ENCODE data around the gene RXRA. TPM values are rescaled to one million over a fixed set of nuclear protein-coding genes. Genes with fewer than 3 reads are reported as not detected.

RXRA gene
- polyA plus RNA-seq, 1 of the 3 experiments (the other 2 are of a cell fraction): 7.6 TPM

DNA sequence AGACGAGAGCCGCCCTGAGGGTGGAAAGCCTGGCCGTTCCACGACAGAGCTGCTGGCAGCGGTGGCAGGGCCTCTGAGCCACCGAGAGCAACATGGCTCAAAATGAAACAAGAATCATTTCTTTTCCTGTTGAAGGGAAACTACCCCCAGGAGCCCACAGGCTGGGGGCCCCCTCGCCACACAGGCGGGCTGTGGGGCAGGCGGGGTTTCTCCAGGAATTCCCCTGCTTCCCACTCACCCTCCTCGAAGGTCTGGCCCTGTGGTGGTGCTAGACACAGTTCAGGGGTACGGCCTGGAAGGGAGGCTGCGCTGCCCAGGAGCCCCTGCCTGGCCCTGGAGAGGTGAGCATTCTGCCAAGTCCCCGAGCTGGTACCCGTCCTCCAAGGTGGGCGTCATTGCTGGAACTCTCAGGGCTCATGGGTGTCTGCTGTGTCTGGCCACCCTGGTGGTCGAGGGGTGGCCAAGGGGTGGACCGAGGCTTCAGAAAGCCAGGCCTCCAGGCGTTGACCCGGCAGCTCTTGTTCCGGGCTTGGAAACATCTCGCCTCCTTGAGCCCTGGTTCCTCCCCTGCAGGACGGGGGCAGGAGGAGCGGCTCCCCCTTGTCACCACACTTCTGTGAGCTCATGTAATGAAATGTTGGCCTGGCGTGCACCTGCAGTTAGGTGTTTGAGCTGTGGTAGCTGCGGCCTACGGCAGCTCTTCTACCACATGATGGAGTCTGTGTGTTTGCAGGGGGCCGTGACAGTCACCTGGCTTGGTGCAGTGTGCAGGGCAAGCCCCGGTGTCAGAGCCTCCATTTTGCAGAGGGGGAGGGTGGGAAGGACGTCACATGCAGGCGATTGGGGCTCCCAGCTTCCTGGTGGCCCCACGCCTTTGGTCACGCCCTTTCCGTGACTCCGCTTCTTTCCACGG, 65.3 kb downstream of the RXRA start:
- ChIA-PET POLR2A (no interaction called here), CTCF (interaction anchor here (1.0 to 1.1 kb wide), 2 partner anchors 12 to 15 kb away, joined by 3 to 5 read pairs; no protein-coding TSS in a partner anchor)
- DNase-seq: no peak
- no peak overlapping the region for H3K4me2 ChIP-seq
- H3K36me3 ChIP-seq (replicated peaks in 1 of 2; ENCODE audit: control insufficient read depth in 1 of 2, insufficient read depth in 2 of 2, low read length in 1 of 2): no peaks in the 10 kb centered on the region
- H3K9me2 ChIP-seq: no peaks in the 10 kb centered on the region
- H4K20me1 ChIP-seq (ENCODE audit: insufficient read depth): peaks cover 93% of the 10 kb centered on the region
- TF ChIP-seq SIN3A (IDR thresholded peaks at IDR 0.05; ENCODE audit: borderline replicate concordance, low read depth, low read length) (no peak), EP300 (IDR thresholded peaks at IDR 0.05; ENCODE audit: borderline replicate concordance in 1 of 2, low read depth in 1 of 2, low read length in 1 of 2) (no peak), SMC3 (IDR thresholded peaks at IDR 0.05; ENCODE audit: low read depth, low read length) (no peak), POLR2AphosphoS5 (IDR thresholded peaks at IDR 0.05; ENCODE audit: low read depth, low read length) (no peak), GATA2 (CRISPR knock-in tag; IDR thresholded peaks at IDR 0.05) (no peak), RAD21 (IDR thresholded peaks at IDR 0.05; ENCODE audit: low read length) (no peak), TCF12 (IDR thresholded peaks at IDR 0.05) (no peak)
- H2AFZ ChIP-seq (ENCODE audit: low read depth): no peak overlapping the region
- 90% methylated on average over 14 of the region's 35 CpGs for WGBS (ENCODE audit: low lambda C conversion rate)
- H3K27ac ChIP-seq (ENCODE audit: low read depth in 2 of 2, low read length in 1 of 2): no peak overlapping the region
- H3K4me1 ChIP-seq (ENCODE audit: control insufficient read depth in 1 of 2, insufficient read depth in 2 of 2, low read depth in 1 of 2, low read length in 1 of 2): peaks cover under 1 to 29% of the 10 kb centered on the region in 2 experiments; a peak in 2 of 4 replicates
- H3K4me3 ChIP-seq (ENCODE audit: low read depth in 2 of 2, low read length in 1 of 2): no peak overlapping the region
- no peaks in the 10 kb centered on the region for H3F3A ChIP-seq (replicated peaks; ENCODE audit: insufficient read depth)
- peaks cover 41% of the 10 kb centered on the region; the same call in 1 of the 2 replicates for H3K79me2 ChIP-seq (ENCODE audit: insufficient read depth)
- H3K9me3 ChIP-seq: no peaks in the 10 kb centered on the region
- H3K9ac ChIP-seq: no peak overlapping the region
- H3K27me3 ChIP-seq (ENCODE audit: insufficient read depth): no peaks in the 10 kb centered on the region

DNA sequence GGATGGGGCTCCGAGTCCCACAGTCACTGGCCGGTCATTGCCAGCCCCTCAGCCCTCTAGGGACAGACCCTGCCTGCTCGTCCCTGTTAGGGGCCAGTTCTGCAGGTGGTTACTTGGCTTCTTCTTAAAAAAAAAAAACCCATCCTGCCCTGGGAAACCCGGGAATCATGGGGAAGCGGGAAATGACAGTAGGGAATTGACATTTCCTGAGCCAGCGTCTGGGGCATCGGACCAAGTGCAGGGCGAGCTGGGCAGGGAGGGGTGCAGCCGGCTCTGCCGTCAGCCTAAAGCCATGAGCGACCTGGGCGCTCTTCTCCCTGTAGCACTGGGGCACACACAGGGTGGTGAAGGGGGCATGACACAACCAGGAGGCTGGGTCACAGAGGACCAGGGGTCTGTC, 66.6 kb downstream of the RXRA start:
- Histone ChIP-seq H3F3A (replicated peaks; ENCODE audit: insufficient read depth) (no peaks in the 10 kb centered on the region), H3K9ac (no peak overlapping the region), H3K27ac (ENCODE audit: low read depth in 2 of 2, low read length in 1 of 2) (no peak overlapping the region), H3K36me3 (replicated peaks in 1 of 2; ENCODE audit: control insufficient read depth in 1 of 2, insufficient read depth in 2 of 2, low read length in 1 of 2) (no peaks in the 10 kb centered on the region), H3K9me2 (no peaks in the 10 kb centered on the region), H2AFZ (ENCODE audit: low read depth) (no peak overlapping the region), H3K4me3 (ENCODE audit: low read depth in 2 of 2, low read length in 1 of 2) (no peak overlapping the region), H3K79me2 (ENCODE audit: insufficient read depth) (peaks cover 40% of the 10 kb centered on the region; the same call in 1 of the 2 replicates), H3K4me2 (no peak overlapping the region), H3K4me1 (ENCODE audit: control insufficient read depth in 1 of 2, insufficient read depth in 2 of 2, low read depth in 1 of 2, low read length in 1 of 2) (peaks cover 10 to 25% of the 10 kb centered on the region in 2 experiments; a peak in 2 of 4 replicates), H4K20me1 (ENCODE audit: insufficient read depth) (peaks cover 89% of the 10 kb centered on the region), H3K9me3 (no peaks in the 10 kb centered on the region), H3K27me3 (ENCODE audit: insufficient read depth) (no peaks in the 10 kb centered on the region)
- 96% methylated on average over 10 of the region's 12 CpGs for WGBS (ENCODE audit: low lambda C conversion rate)
- CTCF ChIA-PET: interaction anchor here (0.6 to 1.1 kb wide), 2 partner anchors 13 to 14 kb away, joined by 3 read pairs; no protein-coding TSS in a partner anchor
- POLR2A ChIA-PET: no interaction called here
- DNase-seq: no peak
- TF ChIP-seq FOSL2 (IDR thresholded peaks at IDR 0.05; ENCODE audit: borderline replicate concordance, low read depth) (no peak), NRF1 (IDR thresholded peaks at IDR 0.05; ENCODE audit: low read depth, low read length) (no peak), NFIC (IDR thresholded peaks at IDR 0.05; ENCODE audit: borderline replicate concordance) (no peak), JUND (IDR thresholded peaks at IDR 0.05) (no peak), EZH2phosphoT487 (IDR thresholded peaks at IDR 0.05; ENCODE audit: borderline replicate concordance, low read depth) (no peak), POLR2AphosphoS5 (IDR thresholded peaks at IDR 0.05; ENCODE audit: low read depth, low read length) (no peak), RFX5 (IDR thresholded peaks at IDR 0.05; ENCODE audit: low read length) (no peak), REST (IDR thresholded peaks at IDR 0.05; ENCODE audit: low read depth, low read length) (no peak), TCF12 (IDR thresholded peaks at IDR 0.05) (no peak), GATA2 (CRISPR knock-in tag; IDR thresholded peaks at IDR 0.05) (no peak), ELF1 (IDR thresholded peaks at IDR 0.05) (no peak), SIN3A (IDR thresholded peaks at IDR 0.05; ENCODE audit: borderline replicate concordance, low read depth, low read length) (no peak), MXI1 (IDR thresholded peaks at IDR 0.05; ENCODE audit: low read depth, low read length) (no peak), PBX3 (IDR thresholded peaks at IDR 0.05) (no peak)
- TF ChIP-seq, protein P1, sequence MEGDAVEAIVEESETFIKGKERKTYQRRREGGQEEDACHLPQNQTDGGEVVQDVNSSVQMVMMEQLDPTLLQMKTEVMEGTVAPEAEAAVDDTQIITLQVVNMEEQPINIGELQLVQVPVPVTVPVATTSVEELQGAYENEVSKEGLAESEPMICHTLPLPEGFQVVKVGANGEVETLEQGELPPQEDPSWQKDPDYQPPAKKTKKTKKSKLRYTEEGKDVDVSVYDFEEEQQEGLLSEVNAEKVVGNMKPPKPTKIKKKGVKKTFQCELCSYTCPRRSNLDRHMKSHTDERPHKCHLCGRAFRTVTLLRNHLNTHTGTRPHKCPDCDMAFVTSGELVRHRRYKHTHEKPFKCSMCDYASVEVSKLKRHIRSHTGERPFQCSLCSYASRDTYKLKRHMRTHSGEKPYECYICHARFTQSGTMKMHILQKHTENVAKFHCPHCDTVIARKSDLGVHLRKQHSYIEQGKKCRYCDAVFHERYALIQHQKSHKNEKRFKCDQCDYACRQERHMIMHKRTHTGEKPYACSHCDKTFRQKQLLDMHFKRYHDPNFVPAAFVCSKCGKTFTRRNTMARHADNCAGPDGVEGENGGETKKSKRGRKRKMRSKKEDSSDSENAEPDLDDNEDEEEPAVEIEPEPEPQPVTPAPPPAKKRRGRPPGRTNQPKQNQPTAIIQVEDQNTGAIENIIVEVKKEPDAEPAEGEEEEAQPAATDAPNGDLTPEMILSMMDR (IDR thresholded peaks at IDR 0.05): no peak
